Measurements from ENCODE around the gene MACROH2A2. TPM values are rescaled to one million over a fixed set of nuclear protein-coding genes. Genes with fewer than 3 reads are reported as not detected.

The MACROH2A2 gene
- total RNA-seq, 1 experiment from 2014 or later = 3.0 TPM

DNA sequence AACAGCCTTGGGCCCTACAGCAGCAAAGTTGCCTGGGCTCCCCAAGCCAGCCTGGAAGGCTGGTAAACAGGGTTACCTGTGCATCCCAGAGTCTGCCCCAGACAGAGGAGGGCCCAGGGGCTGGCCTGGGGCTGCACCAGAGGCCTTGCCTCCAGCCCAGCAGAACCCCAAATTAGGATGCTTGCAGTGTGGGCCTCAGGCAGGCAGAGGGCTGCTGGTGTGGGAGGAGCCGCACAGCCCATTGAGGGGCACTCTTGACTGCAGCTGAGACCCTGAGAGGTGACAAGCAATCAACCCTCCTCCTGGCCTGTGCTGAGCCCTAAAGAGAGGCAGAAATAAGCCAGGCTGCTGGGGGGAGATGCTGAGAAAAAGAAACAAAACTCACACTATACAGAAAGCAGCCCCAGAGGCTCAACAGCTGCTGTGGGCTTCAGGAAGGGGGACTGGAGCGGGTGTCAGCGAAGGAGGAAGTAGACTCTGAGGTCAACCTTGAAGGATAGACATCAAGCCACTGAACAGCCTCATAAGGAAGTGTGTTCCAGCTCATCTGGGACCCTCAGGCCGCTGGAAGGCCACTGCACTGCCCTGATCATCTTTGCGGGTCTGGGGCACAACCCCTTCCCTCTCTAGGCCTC is 73.4 kb downstream of the MACROH2A2 start:
- H3K36me3 ChIP-seq (ENCODE audit: control insufficient read depth, insufficient read depth, low read length) = no peaks in the 10 kb centered on the region
- H3K27me3 ChIP-seq (ENCODE audit: control insufficient read depth, insufficient read depth, low read length) = no peaks in the 10 kb centered on the region
- CTCF ChIA-PET = no interaction called here
- in situ Hi-C loops (cut with HindIII; ENCODE audit: low pct_unique_long_range_greater_than_20kb, low sequenced_read_pairs) (no loop called here), intact Hi-C loops (cut with micrococcal nuclease; ENCODE audit: unreplicated experiment) (no loop called here)
- POLR2A ChIA-PET = no interaction called here
- no peak overlapping the region for H3K4me3 ChIP-seq (ENCODE audit: low read depth in 2 of 2, low read length in 2 of 2)
- H3K27ac ChIP-seq (ENCODE audit: low read length) = no peak overlapping the region
- ATAC-seq (0 out of 2 replicates have a peak, but pooled peaks have one; percentile 36), DNase-seq (ENCODE audit: low read depth, low spot score) (no peak)
- peaks cover 3% of the 10 kb centered on the region for H3K4me1 ChIP-seq (ENCODE audit: control insufficient read depth, insufficient read depth, low read length)
- BruUV-seq (replicated peaks) = no TSS peak
- no peak for TF ChIP-seq POLR2AphosphoS5 (IDR thresholded peaks at IDR 0.05; ENCODE audit: low read depth, low read length)
- TF ChIP-seq, protein P1, sequence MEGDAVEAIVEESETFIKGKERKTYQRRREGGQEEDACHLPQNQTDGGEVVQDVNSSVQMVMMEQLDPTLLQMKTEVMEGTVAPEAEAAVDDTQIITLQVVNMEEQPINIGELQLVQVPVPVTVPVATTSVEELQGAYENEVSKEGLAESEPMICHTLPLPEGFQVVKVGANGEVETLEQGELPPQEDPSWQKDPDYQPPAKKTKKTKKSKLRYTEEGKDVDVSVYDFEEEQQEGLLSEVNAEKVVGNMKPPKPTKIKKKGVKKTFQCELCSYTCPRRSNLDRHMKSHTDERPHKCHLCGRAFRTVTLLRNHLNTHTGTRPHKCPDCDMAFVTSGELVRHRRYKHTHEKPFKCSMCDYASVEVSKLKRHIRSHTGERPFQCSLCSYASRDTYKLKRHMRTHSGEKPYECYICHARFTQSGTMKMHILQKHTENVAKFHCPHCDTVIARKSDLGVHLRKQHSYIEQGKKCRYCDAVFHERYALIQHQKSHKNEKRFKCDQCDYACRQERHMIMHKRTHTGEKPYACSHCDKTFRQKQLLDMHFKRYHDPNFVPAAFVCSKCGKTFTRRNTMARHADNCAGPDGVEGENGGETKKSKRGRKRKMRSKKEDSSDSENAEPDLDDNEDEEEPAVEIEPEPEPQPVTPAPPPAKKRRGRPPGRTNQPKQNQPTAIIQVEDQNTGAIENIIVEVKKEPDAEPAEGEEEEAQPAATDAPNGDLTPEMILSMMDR (IDR thresholded peaks at IDR 0.05) = no peak
- TF ChIP-seq, protein P2, sequence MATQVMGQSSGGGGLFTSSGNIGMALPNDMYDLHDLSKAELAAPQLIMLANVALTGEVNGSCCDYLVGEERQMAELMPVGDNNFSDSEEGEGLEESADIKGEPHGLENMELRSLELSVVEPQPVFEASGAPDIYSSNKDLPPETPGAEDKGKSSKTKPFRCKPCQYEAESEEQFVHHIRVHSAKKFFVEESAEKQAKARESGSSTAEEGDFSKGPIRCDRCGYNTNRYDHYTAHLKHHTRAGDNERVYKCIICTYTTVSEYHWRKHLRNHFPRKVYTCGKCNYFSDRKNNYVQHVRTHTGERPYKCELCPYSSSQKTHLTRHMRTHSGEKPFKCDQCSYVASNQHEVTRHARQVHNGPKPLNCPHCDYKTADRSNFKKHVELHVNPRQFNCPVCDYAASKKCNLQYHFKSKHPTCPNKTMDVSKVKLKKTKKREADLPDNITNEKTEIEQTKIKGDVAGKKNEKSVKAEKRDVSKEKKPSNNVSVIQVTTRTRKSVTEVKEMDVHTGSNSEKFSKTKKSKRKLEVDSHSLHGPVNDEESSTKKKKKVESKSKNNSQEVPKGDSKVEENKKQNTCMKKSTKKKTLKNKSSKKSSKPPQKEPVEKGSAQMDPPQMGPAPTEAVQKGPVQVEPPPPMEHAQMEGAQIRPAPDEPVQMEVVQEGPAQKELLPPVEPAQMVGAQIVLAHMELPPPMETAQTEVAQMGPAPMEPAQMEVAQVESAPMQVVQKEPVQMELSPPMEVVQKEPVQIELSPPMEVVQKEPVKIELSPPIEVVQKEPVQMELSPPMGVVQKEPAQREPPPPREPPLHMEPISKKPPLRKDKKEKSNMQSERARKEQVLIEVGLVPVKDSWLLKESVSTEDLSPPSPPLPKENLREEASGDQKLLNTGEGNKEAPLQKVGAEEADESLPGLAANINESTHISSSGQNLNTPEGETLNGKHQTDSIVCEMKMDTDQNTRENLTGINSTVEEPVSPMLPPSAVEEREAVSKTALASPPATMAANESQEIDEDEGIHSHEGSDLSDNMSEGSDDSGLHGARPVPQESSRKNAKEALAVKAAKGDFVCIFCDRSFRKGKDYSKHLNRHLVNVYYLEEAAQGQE (IDR thresholded peaks at IDR 0.05; ENCODE audit: insufficient read depth in 1 of 2, low read depth in 2 of 2, low read length in 1 of 2) = no peak
- TF ChIP-seq SIN3A (IDR thresholded peaks at IDR 0.05; ENCODE audit: borderline replicate concordance, insufficient read depth, low read depth, low read length) = no peak
- TF ChIP-seq TCF7L2 (IDR thresholded peaks at IDR 0.05; ENCODE audit: low read depth, low read length) = no peak
- no peaks in the 10 kb centered on the region for H3K9me3 ChIP-seq (ENCODE audit: control insufficient read depth, insufficient read depth, low read depth, low read length)

DNA sequence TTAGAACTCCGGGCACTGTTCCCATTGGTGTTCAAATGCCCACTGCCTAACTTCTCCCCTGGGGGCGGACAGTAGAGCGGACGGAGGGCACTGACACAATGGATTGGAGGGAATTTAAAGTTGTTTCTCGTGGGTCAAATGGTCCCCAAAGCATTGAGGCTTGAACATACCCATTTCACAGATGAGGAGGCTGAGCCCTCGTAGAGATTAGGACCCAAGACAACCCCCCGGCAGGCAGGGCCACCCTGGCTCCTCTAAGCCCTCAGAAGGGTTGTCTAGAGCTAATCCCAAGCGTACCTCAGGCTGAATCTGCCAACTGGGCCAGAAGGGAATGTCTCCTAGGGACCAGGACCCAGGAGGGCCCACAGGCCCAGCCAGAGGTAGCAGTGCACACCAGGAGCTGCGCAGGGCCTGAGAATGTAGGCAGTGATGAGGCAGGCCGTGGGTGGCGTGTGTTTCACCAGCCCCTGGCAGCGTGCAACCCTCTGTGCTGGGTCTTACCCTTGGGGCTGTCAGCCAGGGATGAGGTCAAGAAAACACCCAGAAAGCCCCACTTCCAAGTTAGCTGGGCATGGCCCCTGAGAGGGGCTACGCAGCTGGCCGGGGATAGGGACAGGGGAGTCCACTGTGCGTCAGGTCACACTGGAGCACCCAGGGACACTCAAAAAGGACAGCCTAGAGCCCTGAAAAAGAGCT is 74.2 kb downstream of the MACROH2A2 start:
- POLR2A ChIA-PET = no interaction called here

More for the DNA sequence above, 74.2 kb downstream of the MACROH2A2 start:
- DNase-seq (ENCODE audit: low read depth, low spot score) (no peak), ATAC-seq (no peak)
- intact Hi-C loops (cut with micrococcal nuclease; ENCODE audit: unreplicated experiment) (no loop called here), in situ Hi-C loops (cut with HindIII; ENCODE audit: low pct_unique_long_range_greater_than_20kb, low sequenced_read_pairs) (no loop called here)
- CTCF ChIA-PET = interaction anchor here (0.6 kb wide), 1 partner anchor 976 kb away, joined by 4 read pairs; no protein-coding TSS in a partner anchor
- TF ChIP-seq POLR2AphosphoS5 (IDR thresholded peaks at IDR 0.05; ENCODE audit: low read depth, low read length) = no peak
- no peak for TF ChIP-seq TCF7L2 (IDR thresholded peaks at IDR 0.05; ENCODE audit: low read depth, low read length)
- TF ChIP-seq, protein P2 (IDR thresholded peaks at IDR 0.05; ENCODE audit: insufficient read depth in 1 of 2, low read depth in 2 of 2, low read length in 1 of 2) = no peak
- no peak for TF ChIP-seq SIN3A (IDR thresholded peaks at IDR 0.05; ENCODE audit: borderline replicate concordance, insufficient read depth, low read depth, low read length)
- TF ChIP-seq, protein P1 (IDR thresholded peaks at IDR 0.05) = no peak
- peaks cover 11% of the 10 kb centered on the region for H3K4me1 ChIP-seq (ENCODE audit: control insufficient read depth, insufficient read depth, low read length)
- no peaks in the 10 kb centered on the region for H3K9me3 ChIP-seq (ENCODE audit: control insufficient read depth, insufficient read depth, low read depth, low read length)
- BruUV-seq (replicated peaks) = no TSS peak
- no peak overlapping the region for H3K4me3 ChIP-seq (ENCODE audit: low read depth in 2 of 2, low read length in 2 of 2)
- no peaks in the 10 kb centered on the region for H3K36me3 ChIP-seq (ENCODE audit: control insufficient read depth, insufficient read depth, low read length)
- H3K27me3 ChIP-seq (ENCODE audit: control insufficient read depth, insufficient read depth, low read length) = no peaks in the 10 kb centered on the region
- H3K27ac ChIP-seq (ENCODE audit: low read length) = no peak overlapping the region
